Esophagus squamous epithelium (tissue), 4 donors: ENCODE data around the gene TEC.

ENCODE experiments used
- POLR2A ChIP-seq, 4 donors: fragments of 450-650 bp; IDR thresholded peaks; one replicate each; pipeline ENCODE4 v1.6.1; 2017; ENCODE audit warnings: antibody characterized with exemption in 4 of 4, mild to moderate bottlenecking in 4 of 4, moderate library complexity in 3 of 4
- TF ChIP-seq, protein P1 (sequence below), 6 experiments: fragments of 450-650 bp in 4 of 6; fragments of 200-600 bp in 2 of 6; sonication (generic) in 2 of 6; IDR thresholded peaks; one replicate each; pipeline ENCODE4 v1.5.1; 2016 to 2019; ENCODE audit warnings: antibody characterized with exemption in 6 of 6, mild to moderate bottlenecking in 4 of 6, moderate library complexity in 4 of 6

- TF ChIP-seq POLR2A (IDR thresholded peaks at IDR 0.05): no peak
- TF ChIP-seq, protein P1, sequence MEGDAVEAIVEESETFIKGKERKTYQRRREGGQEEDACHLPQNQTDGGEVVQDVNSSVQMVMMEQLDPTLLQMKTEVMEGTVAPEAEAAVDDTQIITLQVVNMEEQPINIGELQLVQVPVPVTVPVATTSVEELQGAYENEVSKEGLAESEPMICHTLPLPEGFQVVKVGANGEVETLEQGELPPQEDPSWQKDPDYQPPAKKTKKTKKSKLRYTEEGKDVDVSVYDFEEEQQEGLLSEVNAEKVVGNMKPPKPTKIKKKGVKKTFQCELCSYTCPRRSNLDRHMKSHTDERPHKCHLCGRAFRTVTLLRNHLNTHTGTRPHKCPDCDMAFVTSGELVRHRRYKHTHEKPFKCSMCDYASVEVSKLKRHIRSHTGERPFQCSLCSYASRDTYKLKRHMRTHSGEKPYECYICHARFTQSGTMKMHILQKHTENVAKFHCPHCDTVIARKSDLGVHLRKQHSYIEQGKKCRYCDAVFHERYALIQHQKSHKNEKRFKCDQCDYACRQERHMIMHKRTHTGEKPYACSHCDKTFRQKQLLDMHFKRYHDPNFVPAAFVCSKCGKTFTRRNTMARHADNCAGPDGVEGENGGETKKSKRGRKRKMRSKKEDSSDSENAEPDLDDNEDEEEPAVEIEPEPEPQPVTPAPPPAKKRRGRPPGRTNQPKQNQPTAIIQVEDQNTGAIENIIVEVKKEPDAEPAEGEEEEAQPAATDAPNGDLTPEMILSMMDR (IDR thresholded peaks at IDR 0.05): no peak
Measured at GRCh38 chr4:48212165-48212564, 57.5 kb downstream of the TEC start.
